BE2C (cell line): ENCODE data around the gene KLK1.
A peak's percentile ranks its signal among the peaks of the same experiment; 100 is the strongest.

Source experiments
- DNase-seq: peaks from one replicate; pipeline ENCODE4 v3.0.0-alpha.2; 2020
- H3K27me3 ChIP-seq: fragments of 250-450 bp; sonication (Bioruptor Pico); 2 replicates; pipeline ENCODE4 v1.5.1; 2020; ENCODE audit warnings: mild to moderate bottlenecking
- H3K36me3 ChIP-seq: fragments of 250-450 bp; sonication (Bioruptor Pico); 2 replicates; pipeline ENCODE4 v1.5.1; 2020; ENCODE audit warnings: mild to moderate bottlenecking
- H3K4me1 ChIP-seq: fragments of 250-450 bp; sonication (Bioruptor Pico); 2 replicates; pipeline ENCODE4 v1.5.1; 2020
- H3K4me3 ChIP-seq: 2 replicates; pipeline ENCODE4 v1.5.1; 2011; ENCODE audit warnings: low read depth, low read length
- H3K9me3 ChIP-seq: fragments of 250-450 bp; sonication (Bioruptor Pico); 2 replicates; pipeline ENCODE4 v1.5.1; 2020
- CTCF ChIP-seq: IDR thresholded peaks from 2 replicates; pipeline ENCODE4 v1.5.1; 2012; ENCODE audit warnings: mild to moderate bottlenecking, low read depth, low read length

The KLK1 gene

DNA sequence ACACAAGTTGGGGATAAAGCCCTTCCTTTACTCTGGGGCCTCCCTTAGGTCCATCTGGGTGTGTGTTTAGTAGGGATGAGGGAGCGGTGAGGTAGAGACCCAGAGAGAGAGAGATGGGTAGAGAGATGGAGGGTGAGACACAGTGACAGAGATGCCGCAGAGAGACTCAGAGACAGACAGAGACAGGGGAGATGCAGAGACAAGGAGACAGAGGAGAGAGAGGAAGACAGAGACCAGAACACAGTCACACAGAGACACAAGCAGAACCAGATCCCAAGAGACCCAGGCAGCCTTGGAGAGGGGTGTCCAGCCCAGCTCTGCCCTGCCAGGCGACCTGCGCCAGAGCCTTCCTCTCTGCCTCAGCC, 2.4 kb downstream of the KLK1 start:
- Histone ChIP-seq H3K27me3 (no peaks in the 10 kb centered on the region), H3K4me1 (peaks cover 17% of the 10 kb centered on the region), H3K36me3 (no peaks in the 10 kb centered on the region), H3K9me3 (no peaks in the 10 kb centered on the region), H3K4me3 (no peak overlapping the region; the same call in 1 of the 2 replicates)
- no peak for DNase-seq
- TF ChIP-seq CTCF: no peak

- peak; percentile 38 for DNase-seq
- Histone ChIP-seq H3K27me3 (no peaks in the 10 kb centered on the region), H3K36me3 (no peaks in the 10 kb centered on the region), H3K9me3 (no peaks in the 10 kb centered on the region), H3K4me3 (no peak overlapping the region; the same call in 1 of the 2 replicates), H3K4me1 (peaks cover 17% of the 10 kb centered on the region)
- no peak for TF ChIP-seq CTCF
These were observed 2.9 kb downstream of the KLK1 start for GRCh38 chr19:50820549-50821247.

- no peaks in the 10 kb centered on the region for H3K36me3 ChIP-seq
- no peaks in the 10 kb centered on the region; the same call in 1 of the 2 replicates for H3K9me3 ChIP-seq
- no peak for DNase-seq
- no peak for TF ChIP-seq CTCF
- H3K4me1 ChIP-seq: peaks cover 17% of the 10 kb centered on the region
- H3K27me3 ChIP-seq: no peaks in the 10 kb centered on the region
- no peak overlapping the region for H3K4me3 ChIP-seq
These were observed 3.5 kb downstream of the KLK1 start for GRCh38 chr19:50820086-50820485.

- no peak for TF ChIP-seq CTCF
- Histone ChIP-seq H3K36me3 (no peaks in the 10 kb centered on the region), H3K4me1 (peaks cover 17% of the 10 kb centered on the region), H3K9me3 (no peaks in the 10 kb centered on the region; the same call in 1 of the 2 replicates), H3K4me3 (no peak overlapping the region), H3K27me3 (no peaks in the 10 kb centered on the region)
- DNase-seq: no peak
These were observed 4.0 kb downstream of the KLK1 start for GRCh38 chr19:50819636-50820035.

DNA sequence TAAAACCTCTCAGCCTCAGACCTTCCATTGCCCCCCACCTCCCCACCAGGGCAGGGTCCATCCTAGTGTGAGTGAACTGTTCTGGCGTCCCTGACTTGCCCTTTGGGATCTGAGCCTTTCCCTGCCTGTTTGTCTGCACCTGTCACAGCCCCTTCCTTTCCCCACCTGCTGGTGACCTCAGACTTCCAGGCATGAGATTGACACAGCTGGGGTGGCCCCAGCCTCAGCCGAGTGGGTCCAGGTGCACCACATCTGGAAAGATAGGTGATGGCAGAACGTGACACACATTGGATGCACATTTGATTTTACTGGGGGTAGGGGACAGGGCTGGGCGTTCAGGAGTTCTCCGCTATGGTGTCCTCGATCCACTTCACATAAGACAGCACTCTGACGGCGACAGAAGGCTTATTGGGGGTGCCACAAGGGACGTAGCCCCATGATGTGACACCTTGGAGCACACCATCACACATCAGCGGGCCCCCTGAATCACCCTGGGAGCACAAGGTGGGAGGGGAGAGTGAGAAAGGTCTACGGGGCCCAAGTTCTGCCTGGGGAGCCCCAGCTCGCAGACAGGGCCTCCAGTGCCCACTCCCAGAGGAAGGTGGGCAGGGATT, 4.6 kb downstream of the KLK1 start:
- Histone ChIP-seq H3K4me1 (peaks cover 17% of the 10 kb centered on the region), H3K4me3 (no peak overlapping the region), H3K36me3 (no peaks in the 10 kb centered on the region), H3K27me3 (no peaks in the 10 kb centered on the region), H3K9me3 (no peaks in the 10 kb centered on the region; the same call in 1 of the 2 replicates)
- no peak for DNase-seq
- TF ChIP-seq CTCF: no peak
